T-cell (primary cell): ENCODE results near the gene PRAF2. TPM values are rescaled to one million over a fixed set of nuclear protein-coding genes. Genes with fewer than 3 reads are reported as not detected.

Source experiments
- ATAC-seq, 4 experiments: fragments of 200-7000 bp in 3 of 4; fragments of 150-1000 bp in 1 of 4; cut with Tn5 transposase; replicated peaks in 1 of 4; 1 replicate in 3 of 4; 2 replicates in 1 of 4; pipeline ENCODE4 v1.10.0; 2021; ENCODE audit warnings: moderate library complexity in 3 of 4, mild to moderate bottlenecking in 2 of 4, moderate number of reproducible peaks in 1 of 4
- CTCF ChIA-PET, 2 donors: fragments of 300-600 bp; sonication (Branson Sonifier 250); formaldehyde crosslinking; loops; one replicate each; lab custom pipeline; 2022; ENCODE audit warnings: antibody characterized with exemption in 2 of 2; lab: Charles Lee
- POLR2A ChIA-PET, 2 donors: fragments of 300-600 bp; sonication (Branson Sonifier 250); formaldehyde crosslinking; loops; one replicate each; lab custom pipeline; 2022; ENCODE audit warnings: antibody characterized with exemption in 2 of 2; lab: Charles Lee
- DNase-seq, 35 experiments: peaks; one replicate each; pipeline versions ENCODE4 v3.0.0 to v3.0.0-alpha.2; 2013 to 2023
- H3K27ac ChIP-seq: one replicate; pipeline ENCODE4 v1.5.1; 2013; ENCODE audit warnings: low read length
- H3K27me3 ChIP-seq, 2 experiments: replicated peaks in 1 of 2; 1 replicate in 1 of 2; 2 replicates in 1 of 2; pipeline versions ENCODE4 v1.6.1 to v1.7.0; 2013; ENCODE audit warnings: low read length in 1 of 2, mixed read lengths in 1 of 2; ENCODE audit not compliant: control insufficient read depth in 2 of 2, insufficient read depth in 2 of 2; ENCODE audit errors: extremely low read depth in 1 of 2
- H3K36me3 ChIP-seq, 2 donors: 1 replicate in 1 of 2; 2 replicates in 1 of 2; pipeline versions ENCODE4 v1.6.1 to v1.7.0; 2013; ENCODE audit warnings: low read length in 1 of 2; ENCODE audit not compliant: control insufficient read depth in 2 of 2, insufficient read depth in 1 of 2; ENCODE audit errors: extremely low read depth in 1 of 2
- H3K4me1 ChIP-seq, 2 experiments: 1 replicate in 1 of 2; 2 replicates in 1 of 2; pipeline versions ENCODE4 v1.6.1 to v1.7.0; 2013; ENCODE audit warnings: low read length in 2 of 2, mixed read lengths in 1 of 2; ENCODE audit not compliant: insufficient read depth in 2 of 2, control insufficient read depth in 1 of 2; ENCODE audit errors: extremely low read depth in 1 of 2
- H3K4me3 ChIP-seq, 2 donors: 1 replicate in 1 of 2; 2 replicates in 1 of 2; pipeline versions ENCODE4 v1.5.1 to v1.7.0; 2013; ENCODE audit warnings: mild to moderate bottlenecking in 2 of 2, low read length in 1 of 2, moderate library complexity in 1 of 2; ENCODE audit not compliant: control insufficient read depth in 1 of 2; ENCODE audit errors: extremely low read depth in 1 of 2
- H3K9me3 ChIP-seq: 2 replicates; pipeline ENCODE4 v1.7.0; 2013
- H3K27ac Mint-ChIP-seq, 2 donors: one replicate each; pipeline ENCODE4 v1.8.0; 2020 to 2021; ENCODE audit warnings: mild to moderate bottlenecking in 2 of 2, mixed read lengths in 2 of 2
- H3K27me3 Mint-ChIP-seq, 2 donors: one replicate each; pipeline ENCODE4 v1.8.0; 2021 to 2022; ENCODE audit warnings: mixed read lengths in 2 of 2
- H3K36me3 Mint-ChIP-seq: one replicate; pipeline ENCODE4 v1.8.0; 2021; ENCODE audit warnings: mixed read lengths
- H3K4me1 Mint-ChIP-seq, 3 donors: one replicate each; pipeline ENCODE4 v1.8.0; 2020 to 2022; ENCODE audit warnings: mixed read lengths in 3 of 3, mild to moderate bottlenecking in 1 of 3
- H3K4me3 Mint-ChIP-seq, 3 donors: one replicate each; pipeline ENCODE4 v1.8.0; 2020 to 2022; ENCODE audit warnings: mild to moderate bottlenecking in 3 of 3, mixed read lengths in 3 of 3, moderate library complexity in 3 of 3
- H3K9me3 Mint-ChIP-seq, 3 donors: one replicate each; pipeline ENCODE4 v1.8.0; 2020 to 2022; ENCODE audit warnings: mixed read lengths in 3 of 3
- WGBS: methylation state at CpG from one replicate; pipeline ENCODE4 v1.1.5; 2013; ENCODE audit warnings: missing lambda C conversion rate; ENCODE audit not compliant: insufficient coverage; 5-methylcytosine and 5-hydroxymethylcytosine counted together
- total RNA-seq, 35 experiments: library from RNA in 6 of 35; stranded (reverse) in 6 of 35; fragments of 120-200 nt in 1 of 35; gene quantifications; one replicate each; pipeline versions ENCODE4 v1.2.1 to v1.2.4 and lab custom pipeline; 2013 to 2026

The PRAF2 gene
- total RNA-seq, 5 donors from 2014 or later (not counting 1 experiment from before 2014, with no cell fraction given), result 17.5 to 34.5 (median 34.0) TPM

DNA sequence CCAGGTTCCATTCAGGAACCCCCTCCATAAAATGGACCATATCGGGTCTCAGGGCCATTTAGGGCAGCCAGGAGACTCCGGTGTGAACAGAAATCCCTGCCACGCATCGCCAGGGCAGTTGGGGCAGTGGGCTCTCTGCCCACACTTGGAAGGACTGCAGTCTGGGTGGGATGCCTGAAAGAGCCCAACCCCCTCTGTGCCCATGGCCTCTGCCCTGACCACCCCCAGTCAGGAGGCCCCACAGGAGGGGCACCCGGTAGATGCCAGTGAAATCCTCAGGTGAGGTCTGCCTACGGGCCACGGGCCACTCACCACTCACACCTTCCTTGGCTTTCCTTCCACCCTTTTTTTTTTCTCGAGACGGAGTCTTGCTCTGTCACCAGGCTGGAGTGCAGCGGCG, 4.8 kb downstream of the PRAF2 start:
- H3K36me3 ChIP-seq, result no peaks in the 10 kb centered on the region
- no peaks in the 10 kb centered on the region for H3K27me3 Mint-ChIP-seq
- H3K4me1 ChIP-seq, result peaks cover 0 to 16% of the 10 kb centered on the region in 2 experiments
- H3K9me3 Mint-ChIP-seq, result no peaks in the 10 kb centered on the region
- H3K36me3 Mint-ChIP-seq, result peaks cover 7% of the 10 kb centered on the region
- ChIA-PET POLR2A (no interaction called here), CTCF (no interaction called here)
- no peak overlapping the region for H3K27ac ChIP-seq
- H3K4me1 Mint-ChIP-seq, result peaks cover 11 to 22% (median 18%) of the 10 kb centered on the region in 3 donors
- no peak overlapping the region for H3K27ac Mint-ChIP-seq
- H3K4me3 Mint-ChIP-seq, result no peak overlapping the region
- no peaks in the 10 kb centered on the region for H3K27me3 ChIP-seq
- WGBS, result 100% methylated on average over 2 of the region's 11 CpGs
- ATAC-seq (no peak), DNase-seq (no peak)
- H3K9me3 ChIP-seq, result no peaks in the 10 kb centered on the region
- no peak overlapping the region for H3K4me3 ChIP-seq

DNA sequence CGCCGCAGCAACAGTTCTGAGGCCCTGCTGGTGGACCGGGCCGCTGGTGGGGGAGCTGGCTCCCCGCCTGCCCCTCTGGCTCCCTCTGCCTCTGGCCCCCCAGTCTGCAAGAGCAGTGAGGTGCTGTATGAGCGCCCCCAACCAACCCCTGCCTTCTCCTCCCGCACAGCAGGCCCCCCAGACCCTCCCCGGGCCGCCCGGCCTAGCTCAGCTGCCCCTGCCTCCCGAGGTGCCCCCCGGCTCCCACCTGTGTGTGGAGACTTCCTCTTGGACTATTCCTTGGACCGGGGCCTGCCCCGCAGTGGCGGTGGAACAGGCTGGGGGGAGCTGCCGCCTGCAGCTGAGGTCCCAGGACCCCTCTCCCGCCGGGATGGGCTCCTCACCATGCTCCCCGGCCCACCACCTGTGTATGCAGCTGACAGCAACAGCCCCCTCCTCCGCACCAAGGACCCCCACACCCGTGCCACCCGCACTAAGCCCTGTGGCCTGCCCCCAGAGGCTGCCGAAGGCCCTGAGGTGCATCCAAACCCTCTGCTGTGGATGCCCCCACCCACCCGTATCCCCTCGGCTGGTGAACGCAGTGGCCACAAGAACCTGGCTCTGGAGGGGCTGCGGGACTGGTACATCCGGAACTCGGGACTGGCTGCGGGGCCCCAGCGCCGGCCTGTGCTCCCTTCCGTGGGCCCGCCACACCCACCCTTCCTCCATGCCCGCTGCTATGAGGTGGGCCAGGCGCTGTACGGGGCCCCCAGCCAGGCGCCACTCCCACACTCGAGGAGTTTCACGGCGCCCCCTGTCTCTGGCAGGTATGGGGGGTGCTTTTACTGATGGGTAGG, 6.3 kb downstream of the PRAF2 start:
- H3K9me3 Mint-ChIP-seq, result no peaks in the 10 kb centered on the region
- H3K36me3 Mint-ChIP-seq, result peaks cover 7% of the 10 kb centered on the region
- POLR2A ChIA-PET, result no interaction called here
- peaks cover 3 to 7% (median 5%) of the 10 kb centered on the region in 3 donors for H3K4me1 Mint-ChIP-seq
- H3K4me1 ChIP-seq, result peaks cover 0 to 3% of the 10 kb centered on the region in 2 experiments
- H3K27ac ChIP-seq, result no peak overlapping the region
- CTCF ChIA-PET, result no interaction called here
- no peak for ATAC-seq
- no peaks in the 10 kb centered on the region for H3K9me3 ChIP-seq
- H3K27ac Mint-ChIP-seq, result no peak overlapping the region
- DNase-seq, result no peak
- WGBS, result no CpG with 5 or more reads among the region's 41 CpGs
- H3K4me3 ChIP-seq, result no peak overlapping the region
- no peak overlapping the region for H3K4me3 Mint-ChIP-seq
- H3K36me3 ChIP-seq, result peaks cover 0 to 2% of the 10 kb centered on the region in 2 donors
- H3K27me3 ChIP-seq, result no peaks in the 10 kb centered on the region
- no peaks in the 10 kb centered on the region for H3K27me3 Mint-ChIP-seq

DNA sequence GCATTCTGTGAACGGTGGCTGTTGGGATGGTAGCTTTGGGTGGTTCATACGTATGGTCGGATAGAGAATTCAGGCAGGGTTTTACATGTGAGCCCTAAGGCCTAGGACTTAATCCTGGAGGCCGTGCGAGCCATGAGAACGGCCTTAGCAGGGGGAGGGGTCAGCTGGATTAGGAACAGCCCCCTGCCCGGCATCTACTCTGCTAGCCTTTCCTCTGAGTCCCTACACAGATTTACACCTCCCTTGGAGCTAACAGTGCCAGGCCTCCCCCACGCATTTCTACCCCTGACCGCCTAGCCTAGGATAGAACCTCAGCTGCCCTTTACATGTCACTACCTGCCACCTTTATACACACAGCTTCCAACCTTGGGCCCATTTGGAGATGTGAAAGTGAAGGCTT, 7.1 kb downstream of the PRAF2 start:
- Histone ChIP-seq H3K27ac (no peak overlapping the region), H3K4me1 (no peaks in the 10 kb centered on the region), H3K36me3 (peaks cover 0 to 2% of the 10 kb centered on the region in 2 donors), H3K27me3 (no peaks in the 10 kb centered on the region), H3K4me3 (no peak overlapping the region), H3K9me3 (no peaks in the 10 kb centered on the region)
- no peak for DNase-seq
- H3K27me3 Mint-ChIP-seq, result no peaks in the 10 kb centered on the region
- H3K36me3 Mint-ChIP-seq, result peaks cover 7% of the 10 kb centered on the region
- H3K4me3 Mint-ChIP-seq, result no peak overlapping the region
- H3K9me3 Mint-ChIP-seq, result no peaks in the 10 kb centered on the region
- ATAC-seq, result no peak
- CTCF ChIA-PET, result no interaction called here
- POLR2A ChIA-PET, result no interaction called here
- WGBS, result no CpG with 5 or more reads among the region's 9 CpGs
- peaks cover 0 to 4% (median 2%) of the 10 kb centered on the region in 3 donors for H3K4me1 Mint-ChIP-seq
- no peak overlapping the region for H3K27ac Mint-ChIP-seq

DNA sequence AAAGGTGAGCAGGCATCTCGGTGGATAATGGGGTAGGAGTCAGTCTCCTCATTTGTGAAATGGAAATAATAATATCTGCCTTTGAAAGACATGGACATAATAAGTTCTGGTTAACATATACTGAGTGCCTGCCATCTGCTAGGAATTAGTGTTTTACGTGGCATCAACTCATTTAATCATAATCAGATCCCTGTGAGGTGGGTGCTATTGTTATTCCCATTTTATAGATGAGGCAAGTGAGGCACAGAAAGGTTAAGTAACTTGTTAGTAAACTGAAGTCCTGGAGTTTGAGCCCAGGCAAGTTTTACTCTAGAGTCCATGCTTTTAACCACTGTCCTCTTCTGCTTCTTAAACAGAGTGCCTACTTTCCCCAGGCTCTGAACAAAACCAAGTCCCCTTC, 7.5 kb downstream of the PRAF2 start:
- Histone ChIP-seq H3K4me1 (no peaks in the 10 kb centered on the region), H3K9me3 (no peaks in the 10 kb centered on the region), H3K27me3 (no peaks in the 10 kb centered on the region), H3K4me3 (no peak overlapping the region), H3K27ac (no peak overlapping the region), H3K36me3 (peaks cover 0 to 2% of the 10 kb centered on the region in 2 donors)
- Mint-ChIP-seq H3K4me3 (no peak overlapping the region), H3K4me1 (peaks cover 0 to 2% (median 0%) of the 10 kb centered on the region in 3 donors), H3K27ac (no peak overlapping the region), H3K9me3 (no peaks in the 10 kb centered on the region), H3K36me3 (peaks cover 5% of the 10 kb centered on the region), H3K27me3 (no peaks in the 10 kb centered on the region)
- WGBS, result no CpG with 5 or more reads among the region's 2 CpGs
- no peak for DNase-seq
- no peak for ATAC-seq
- POLR2A ChIA-PET, result no interaction called here
- CTCF ChIA-PET, result no interaction called here

DNA sequence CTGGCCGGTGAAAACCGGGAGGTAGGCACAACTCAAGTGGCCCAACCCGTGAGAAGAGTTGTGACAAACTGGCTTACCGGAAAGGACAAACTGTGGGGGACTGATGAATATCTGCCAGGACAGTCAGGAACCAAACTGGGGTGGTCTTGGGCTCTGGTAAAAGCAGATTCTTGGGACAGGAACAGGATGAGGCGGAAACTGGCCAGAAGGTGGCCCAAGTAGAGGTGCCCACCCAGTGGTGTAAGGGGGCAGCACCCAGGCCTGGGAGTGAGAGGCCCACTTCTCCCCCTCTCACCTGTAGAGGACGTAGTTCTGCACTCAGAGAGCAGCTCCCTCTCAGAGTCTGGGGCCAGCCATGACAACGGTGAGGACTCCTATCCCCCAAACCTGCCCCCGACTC, 9.1 kb downstream of the PRAF2 start:
- no peaks in the 10 kb centered on the region for H3K9me3 ChIP-seq
- Mint-ChIP-seq H3K27ac (no peak overlapping the region), H3K27me3 (no peaks in the 10 kb centered on the region), H3K4me3 (no peak overlapping the region), H3K4me1 (no peaks in the 10 kb centered on the region), H3K9me3 (no peaks in the 10 kb centered on the region), H3K36me3 (peaks cover 3% of the 10 kb centered on the region)
- H3K4me3 ChIP-seq, result no peak overlapping the region
- CTCF ChIA-PET, result no interaction called here
- no peak for DNase-seq
- POLR2A ChIA-PET, result interaction anchor here in 1 of 2 donors (0.6 kb wide), 1 partner anchor 32 kb away, joined by 4 read pairs; no protein-coding TSS in a partner anchor
- peaks cover 0 to 2% of the 10 kb centered on the region in 2 donors for H3K36me3 ChIP-seq
- 85% methylated on average over 3 of the region's 8 CpGs for WGBS
- no peaks in the 10 kb centered on the region for H3K4me1 ChIP-seq
- no peaks in the 10 kb centered on the region for H3K27me3 ChIP-seq
- no peak overlapping the region for H3K27ac ChIP-seq
- no peak for ATAC-seq

DNA sequence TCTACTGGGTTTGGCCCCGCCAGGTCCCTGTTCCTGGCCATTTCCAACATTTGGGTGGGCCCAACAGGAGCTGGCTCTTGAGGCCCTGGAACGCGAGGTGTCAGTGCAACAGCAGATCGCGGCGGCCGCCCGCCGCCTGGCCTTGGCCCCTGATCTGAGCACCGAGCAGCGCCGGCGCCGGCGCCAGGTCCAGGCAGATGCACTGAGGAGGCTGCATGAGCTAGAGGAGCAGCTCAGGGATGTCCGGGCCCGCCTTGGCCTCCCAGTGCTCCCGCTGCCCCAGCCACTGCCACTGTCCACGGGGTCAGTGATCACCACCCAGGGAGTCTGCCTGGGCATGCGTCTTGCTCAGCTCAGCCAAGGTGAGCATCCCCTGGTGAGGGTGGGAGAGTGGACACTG, 9.5 kb downstream of the PRAF2 start:
- ATAC-seq, result no peak
- H3K27ac ChIP-seq, result no peak overlapping the region
- ChIA-PET POLR2A (interaction anchor here in 1 of 2 donors (0.6 kb wide), 1 partner anchor 32 kb away, joined by 4 read pairs; no protein-coding TSS in a partner anchor), CTCF (no interaction called here)
- H3K9me3 ChIP-seq, result no peaks in the 10 kb centered on the region
- H3K4me1 ChIP-seq, result no peaks in the 10 kb centered on the region
- no peak overlapping the region for H3K4me3 Mint-ChIP-seq
- H3K27me3 ChIP-seq, result no peaks in the 10 kb centered on the region
- no peaks in the 10 kb centered on the region for H3K9me3 Mint-ChIP-seq
- DNase-seq, result no peak
- H3K4me3 ChIP-seq, result no peak overlapping the region
- no peaks in the 10 kb centered on the region for H3K4me1 Mint-ChIP-seq
- peaks cover 3% of the 10 kb centered on the region for H3K36me3 Mint-ChIP-seq
- H3K36me3 ChIP-seq, result peaks cover 0 to 2% of the 10 kb centered on the region in 2 donors
- H3K27me3 Mint-ChIP-seq, result no peaks in the 10 kb centered on the region
- WGBS, result 98% methylated on average over 15 of the region's 20 CpGs
- no peak overlapping the region for H3K27ac Mint-ChIP-seq
